ENCODE results near the gene FGB.

Gene FGB

DNA sequence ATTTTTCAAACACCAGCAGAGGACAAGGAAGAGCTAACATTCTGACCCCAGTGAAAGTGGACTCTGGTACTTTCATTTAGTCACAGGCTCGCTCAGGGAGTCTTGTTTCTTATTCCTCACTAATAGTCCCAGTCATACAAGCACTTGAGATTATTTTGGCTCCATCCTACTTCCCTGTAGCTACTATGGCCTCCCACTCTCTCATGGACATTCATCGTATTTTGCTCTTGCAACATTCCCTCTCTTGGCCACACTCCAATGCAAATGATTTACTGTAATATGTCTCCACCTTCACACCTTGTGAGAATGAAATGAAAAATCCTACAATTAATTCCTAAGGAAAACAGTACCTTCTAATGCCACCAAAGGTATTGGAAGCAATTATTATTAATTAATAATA, 33.9 kb upstream of the FGB start:
- H3K4me3 ChIP-seq (ENCODE audit: low read depth, low read length) = no peak overlapping the region
- TF ChIP-seq, protein P1, sequence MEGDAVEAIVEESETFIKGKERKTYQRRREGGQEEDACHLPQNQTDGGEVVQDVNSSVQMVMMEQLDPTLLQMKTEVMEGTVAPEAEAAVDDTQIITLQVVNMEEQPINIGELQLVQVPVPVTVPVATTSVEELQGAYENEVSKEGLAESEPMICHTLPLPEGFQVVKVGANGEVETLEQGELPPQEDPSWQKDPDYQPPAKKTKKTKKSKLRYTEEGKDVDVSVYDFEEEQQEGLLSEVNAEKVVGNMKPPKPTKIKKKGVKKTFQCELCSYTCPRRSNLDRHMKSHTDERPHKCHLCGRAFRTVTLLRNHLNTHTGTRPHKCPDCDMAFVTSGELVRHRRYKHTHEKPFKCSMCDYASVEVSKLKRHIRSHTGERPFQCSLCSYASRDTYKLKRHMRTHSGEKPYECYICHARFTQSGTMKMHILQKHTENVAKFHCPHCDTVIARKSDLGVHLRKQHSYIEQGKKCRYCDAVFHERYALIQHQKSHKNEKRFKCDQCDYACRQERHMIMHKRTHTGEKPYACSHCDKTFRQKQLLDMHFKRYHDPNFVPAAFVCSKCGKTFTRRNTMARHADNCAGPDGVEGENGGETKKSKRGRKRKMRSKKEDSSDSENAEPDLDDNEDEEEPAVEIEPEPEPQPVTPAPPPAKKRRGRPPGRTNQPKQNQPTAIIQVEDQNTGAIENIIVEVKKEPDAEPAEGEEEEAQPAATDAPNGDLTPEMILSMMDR (IDR thresholded peaks at IDR 0.05; ENCODE audit: low read depth, low read length) = no peak

DNA sequence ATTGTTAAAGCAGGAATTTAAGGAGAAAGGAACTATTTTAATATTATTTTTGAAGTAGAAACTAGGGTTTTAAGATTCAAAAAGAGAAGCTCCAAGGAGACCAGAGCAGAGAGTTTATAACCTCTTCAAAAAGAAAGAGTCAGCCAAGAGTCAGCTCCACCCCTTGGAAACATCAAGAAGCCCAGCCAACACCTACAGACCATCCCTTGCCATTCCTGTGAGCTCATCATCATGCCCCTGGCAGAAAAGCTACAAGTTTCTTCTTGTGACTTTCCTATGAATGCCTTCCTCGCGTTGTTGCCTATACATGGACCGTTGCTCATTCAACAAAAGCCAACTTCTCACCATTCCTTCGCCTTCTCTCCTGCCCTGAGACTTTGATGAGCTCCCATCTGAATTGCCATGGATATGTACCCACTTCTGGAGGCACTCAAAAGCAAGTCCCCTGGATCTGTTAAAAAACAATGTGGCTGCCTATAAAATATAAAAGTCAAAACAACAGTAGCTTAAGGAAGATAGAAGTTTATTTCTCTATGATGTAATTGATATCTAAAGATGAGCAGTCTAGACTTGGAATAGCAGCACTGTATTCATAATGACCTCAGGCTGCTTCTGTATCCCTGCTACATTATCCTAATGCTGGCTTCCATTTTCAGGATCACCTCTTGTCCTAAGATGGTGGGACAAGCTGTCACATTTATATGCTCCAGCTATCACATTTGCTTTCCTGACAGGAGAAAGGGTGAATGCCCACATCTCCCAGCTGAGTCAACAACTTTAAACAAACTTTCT, 32.9 kb upstream of the FGB start:
- TF ChIP-seq, protein P1 (IDR thresholded peaks at IDR 0.05; ENCODE audit: low read depth, low read length) = no peak
- no peak overlapping the region for H3K4me3 ChIP-seq (ENCODE audit: low read depth, low read length)

DNA sequence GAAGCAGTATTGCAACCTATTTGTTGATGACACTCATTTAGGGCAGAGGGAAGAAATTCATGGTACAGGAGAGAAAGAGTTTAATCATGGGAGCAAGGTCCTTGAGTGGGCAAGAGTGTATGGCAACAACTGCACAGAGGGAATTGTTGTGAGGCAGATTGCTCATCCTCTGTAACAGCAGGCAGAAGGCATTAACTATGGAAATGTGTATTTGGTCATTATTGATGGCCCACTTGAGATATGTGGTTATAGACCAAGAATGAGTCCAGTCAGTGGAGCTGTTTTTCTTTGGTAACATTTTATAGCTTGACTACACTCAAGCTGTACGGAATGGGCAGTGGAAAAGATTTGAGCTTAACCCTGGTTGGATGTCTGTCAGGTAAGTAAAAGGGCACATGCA, 28.5 kb upstream of the FGB start:
- TF ChIP-seq, protein P1 (IDR thresholded peaks at IDR 0.05; ENCODE audit: low read depth, low read length) = no peak
- no peak overlapping the region for H3K4me3 ChIP-seq (ENCODE audit: low read depth, low read length)

DNA sequence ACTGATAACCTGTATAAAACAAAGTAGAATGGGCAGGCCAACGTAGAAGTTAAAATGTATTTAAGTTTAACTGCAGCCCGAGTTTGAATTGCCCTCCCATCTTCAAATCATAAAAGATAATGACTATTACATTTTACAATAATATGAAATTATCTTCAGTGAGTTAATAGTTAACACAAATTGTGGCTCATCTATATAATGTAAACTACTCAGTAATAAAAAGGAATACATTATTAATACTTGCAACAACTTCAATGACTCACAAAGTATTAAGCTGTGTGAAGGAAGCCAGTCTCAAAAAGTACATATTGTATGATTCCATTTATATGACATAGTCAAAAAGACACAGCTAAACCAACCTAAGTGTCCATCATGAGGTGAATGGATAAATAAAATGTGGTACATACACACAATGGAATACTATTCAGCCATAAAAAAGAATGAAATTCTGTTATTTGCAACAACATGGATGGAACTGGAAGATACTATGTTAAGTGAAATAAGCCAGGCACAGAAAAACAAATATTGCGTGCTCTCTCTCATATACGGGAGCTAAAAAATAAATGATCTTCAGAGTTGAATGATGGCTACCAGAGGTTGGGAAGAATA, 20.4 kb upstream of the FGB start:
- H3K4me3 ChIP-seq (ENCODE audit: low read depth, low read length) = no peak overlapping the region
- TF ChIP-seq, protein P1 (IDR thresholded peaks at IDR 0.05; ENCODE audit: low read depth, low read length) = no peak

DNA sequence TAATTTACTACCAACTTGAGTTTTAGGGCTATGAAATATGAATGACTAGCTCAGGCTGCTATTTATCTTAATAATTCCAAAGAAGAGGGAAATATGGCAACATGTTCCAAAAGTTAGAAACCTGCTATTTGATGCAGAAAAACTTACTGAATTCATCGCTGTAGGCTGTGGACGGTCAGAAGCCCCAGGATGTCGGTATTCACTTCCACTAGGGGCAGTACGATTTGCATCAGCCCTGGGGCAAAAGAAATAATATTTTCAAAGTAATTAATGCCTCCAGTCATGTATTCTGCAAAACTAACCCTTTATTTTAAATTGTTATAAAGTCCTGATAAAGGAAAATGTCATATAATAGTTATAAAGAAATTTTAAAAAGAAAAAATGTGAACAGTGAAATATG, 17.1 kb upstream of the FGB start:
- TF ChIP-seq, protein P1 (IDR thresholded peaks at IDR 0.05; ENCODE audit: low read depth, low read length) = no peak

DNA sequence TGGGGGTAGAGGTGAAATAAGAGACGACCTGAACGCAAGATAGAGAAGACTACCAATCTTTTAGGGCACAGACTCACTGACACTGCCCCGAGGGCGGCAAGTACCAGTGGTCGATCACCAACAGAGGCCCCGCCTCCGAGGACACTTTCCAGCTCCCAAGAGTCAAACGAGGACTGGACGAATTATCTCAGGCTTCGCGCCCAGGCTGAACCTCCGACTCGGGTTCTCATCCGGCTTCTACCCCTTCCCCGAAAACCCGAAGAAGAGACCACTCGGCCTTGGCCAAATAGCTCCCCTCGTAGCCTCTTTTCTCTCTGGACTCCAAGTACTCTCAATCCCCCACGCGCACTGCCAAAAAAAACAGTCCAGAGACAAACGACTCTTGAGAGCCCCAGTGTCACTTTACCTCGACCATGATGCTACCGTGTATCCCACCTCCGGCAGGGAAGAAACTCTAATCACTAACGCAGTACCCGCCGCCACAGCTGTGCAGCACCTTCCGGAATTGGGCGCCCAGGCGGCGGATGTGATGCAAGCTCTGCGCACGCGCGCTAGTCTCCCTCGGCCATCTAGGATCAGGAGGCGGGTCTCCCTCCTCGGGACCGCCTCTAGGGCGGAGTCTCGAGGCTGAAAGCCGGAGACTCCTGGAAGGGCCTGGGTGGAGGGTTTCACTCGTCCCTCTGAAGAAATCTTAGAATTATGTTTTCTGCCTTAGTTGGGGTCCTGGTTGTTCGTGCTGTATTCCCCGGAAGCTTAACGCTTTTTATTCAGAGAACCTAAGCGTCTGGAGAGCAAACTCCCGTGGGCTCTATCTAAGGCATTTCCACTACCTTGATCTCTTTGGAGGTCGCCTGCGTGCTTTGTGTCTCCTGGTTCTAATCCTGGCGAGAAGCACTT, 12.7 kb upstream of the FGB start, which contains the start of gene PLRG1:
TSS of gene PLRG1 (minus strand) at position 507 of the 897 bp plus-strand sequence. CDS start at position 415, 92 bp downstream.
- TF ChIP-seq, protein P1 (IDR thresholded peaks at IDR 0.05; ENCODE audit: low read depth, low read length) = no peak
- H3K4me3 ChIP-seq (ENCODE audit: low read depth, low read length) = peak within 1 kb of the TSS; percentile 99

More for the DNA sequence above, 17.1 kb upstream of the FGB start:
- H3K4me3 ChIP-seq (ENCODE audit: low read depth, low read length) = no peak overlapping the region

Measured in WI38 (cell line).